Panc1 (cell line): ENCODE results near the gene CEACAM16. TPM values are rescaled to one million over a fixed set of nuclear protein-coding genes. Genes with fewer than 3 reads are reported as not detected.
A peak's percentile ranks its signal among the peaks of the same experiment; 100 is the strongest.

Source experiments
- ATAC-seq: fragments of 200-7000 bp; cut with Tn5 transposase; 2 replicates; pipeline ENCODE4 v1.9.1; 2020; ENCODE audit warnings: mild to moderate bottlenecking, moderate library complexity
- BruUV-seq: library from RNA; stranded (reverse); fragments of 400-500 nt; replicated peaks from 2 replicates; lab custom pipeline; 2021; lab: Mats Ljungman, UMichigan
- CTCF ChIA-PET: fragments of 300-600 bp; sonication (Branson Sonifier 250); formaldehyde crosslinking; loops from one replicate; lab custom pipeline; 2022; ENCODE audit warnings: antibody characterized with exemption; lab: Charles Lee
- POLR2A ChIA-PET: fragments of 300-600 bp; sonication (Branson Sonifier 250); formaldehyde crosslinking; loops from one replicate; lab custom pipeline; 2022; ENCODE audit warnings: antibody characterized with exemption; lab: Charles Lee
- DNase-seq: peaks from one replicate; pipeline ENCODE4 v3.0.0-alpha.2; 2010; ENCODE audit warnings: low read depth, low spot score
- H3K27ac ChIP-seq: 2 replicates; pipeline ENCODE4 v1.5.1; 2011; ENCODE audit warnings: mild to moderate bottlenecking, low read length, inconsistent platforms
- H3K27me3 ChIP-seq: fragments of 200-500 bp; sonication (Bioruptor generic); 2 replicates; pipeline ENCODE4 v1.6.0; 2014; ENCODE audit warnings: low read length, inconsistent platforms; ENCODE audit not compliant: control insufficient read depth, insufficient read depth
- H3K36me3 ChIP-seq: fragments of 200-500 bp; sonication (Bioruptor generic); 2 replicates; pipeline ENCODE4 v1.5.1; 2014; ENCODE audit warnings: inconsistent platforms, mild to moderate bottlenecking, low read length, moderate library complexity; ENCODE audit not compliant: control insufficient read depth, insufficient read depth
- H3K4me1 ChIP-seq: 2 replicates; pipeline ENCODE4 v1.5.1; 2011; ENCODE audit warnings: inconsistent platforms, mild to moderate bottlenecking, low read length, moderate library complexity; ENCODE audit not compliant: control insufficient read depth, insufficient read depth
- H3K4me3 ChIP-seq, 2 experiments: 2 replicates each; pipeline ENCODE4 v1.5.1; 2011 to 2012; ENCODE audit warnings: low read depth in 2 of 2, low read length in 2 of 2, mild to moderate bottlenecking in 2 of 2, inconsistent platforms in 1 of 2, moderate library complexity in 1 of 2
- H3K9me3 ChIP-seq: fragments of 200-500 bp; sonication (Bioruptor generic); 2 replicates; pipeline ENCODE4 v1.5.1; 2014; ENCODE audit warnings: low read depth, mild to moderate bottlenecking, inconsistent platforms, low read length, moderate library complexity; ENCODE audit not compliant: control insufficient read depth, insufficient read depth
- POLR2AphosphoS5 ChIP-seq: IDR thresholded peaks from 2 replicates; pipeline ENCODE4 v1.6.1; 2012; ENCODE audit warnings: mild to moderate bottlenecking, low read depth, low read length, moderate library complexity
- SIN3A ChIP-seq: IDR thresholded peaks from 2 replicates; pipeline ENCODE4 v1.6.1; 2012; ENCODE audit warnings: low read depth, mild to moderate bottlenecking, low read length, moderate library complexity, borderline replicate concordance; ENCODE audit not compliant: insufficient read depth
- TCF7L2 ChIP-seq: IDR thresholded peaks from 2 replicates; pipeline ENCODE4 v1.6.1; 2011; ENCODE audit warnings: mild to moderate bottlenecking, low read depth, low read length, inconsistent platforms
- in situ Hi-C: cut with HindIII; loops from 2 replicates; pipeline ENCODE4 v1.10.0; 2016; ENCODE audit warnings: low sequenced_read_pairs, low pct_unique_long_range_greater_than_20kb
- intact Hi-C: fragments of 100-400 bp; cut with micrococcal nuclease; formaldehyde crosslinking; loops from one replicate; pipeline ENCODE4 v1.10.0; 2022; ENCODE audit not compliant: unreplicated experiment
- total RNA-seq: library from RNA; stranded (reverse); gene quantifications from one replicate; pipeline ENCODE4 v1.2.1, GENCODE V29; 2021; ENCODE audit not compliant: unreplicated experiment
- TF ChIP-seq, protein P1 (sequence below), 2 experiments: IDR thresholded peaks; 2 replicates each; pipeline ENCODE4 v1.6.1; 2011 to 2012; ENCODE audit warnings: low read depth in 2 of 2, control low read depth in 1 of 2, low read length in 1 of 2, mild to moderate bottlenecking in 1 of 2, moderate library complexity in 1 of 2; ENCODE audit not compliant: insufficient read depth in 1 of 2

Gene CEACAM16
- total RNA-seq, 1 experiment from 2014 or later, result not detected

DNA sequence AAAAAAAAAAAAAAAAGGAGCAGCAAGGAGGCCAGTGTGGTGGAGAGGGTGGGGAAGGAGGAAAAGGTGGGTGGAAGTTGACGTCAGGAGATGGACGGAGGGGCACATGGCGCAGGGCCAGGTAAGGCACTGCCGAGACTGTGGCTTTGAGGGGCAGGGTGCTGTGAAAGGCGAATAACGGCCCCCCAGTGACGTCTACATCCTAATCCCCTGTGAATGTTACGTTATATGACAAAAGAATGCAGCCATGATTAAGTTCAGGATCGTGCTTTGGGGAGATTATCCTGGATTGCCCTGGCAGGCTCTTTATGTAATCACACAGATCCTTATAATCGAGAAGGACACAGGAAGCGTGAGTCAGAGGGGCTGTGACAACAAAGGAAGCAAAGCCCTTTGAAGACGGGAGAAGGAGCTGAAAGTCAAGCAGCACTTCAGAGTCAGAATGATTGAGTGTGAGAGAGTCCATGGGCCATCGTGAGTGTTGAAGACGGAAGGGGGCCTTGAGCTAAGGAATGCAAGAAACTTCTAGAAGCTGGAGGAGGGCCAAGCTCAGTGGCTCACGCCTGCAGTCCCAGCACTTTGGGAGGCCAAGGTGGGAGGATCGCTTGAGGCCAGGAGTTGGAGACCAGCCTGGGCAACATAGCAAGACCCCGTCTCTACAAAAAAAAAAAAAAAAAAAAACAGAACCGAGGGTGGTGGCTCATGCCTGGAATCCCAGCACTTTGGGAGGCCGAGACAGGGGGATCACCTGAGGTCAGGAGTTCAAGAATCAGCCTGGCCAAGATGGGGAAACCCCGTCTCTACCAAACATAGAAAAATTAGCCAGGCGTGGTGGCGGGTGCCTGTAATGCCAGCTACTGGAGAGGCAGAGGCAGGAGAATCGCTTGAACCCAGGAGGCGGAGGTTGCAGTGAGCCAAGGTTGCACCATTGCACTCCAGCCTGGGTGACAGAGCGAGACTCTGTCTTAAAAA lies 13.8 kb upstream of the CEACAM16 start:
- no peaks in the 10 kb centered on the region for H3K9me3 ChIP-seq
- in situ Hi-C loops, result no loop called here
- BruUV-seq, result no TSS peak
- 0 out of 2 replicates have a peak, but pooled peaks cover 2% of the 10 kb centered on the region for H3K4me1 ChIP-seq
- intact Hi-C loops, result loop anchor here (5.0 kb wide), 1 partner anchor 37 kb away; no protein-coding TSS in a partner anchor
- H3K4me3 ChIP-seq, result no peak overlapping the region
- no peaks in the 10 kb centered on the region for H3K27me3 ChIP-seq
- H3K36me3 ChIP-seq, result no peaks in the 10 kb centered on the region
- TF ChIP-seq, protein P1, sequence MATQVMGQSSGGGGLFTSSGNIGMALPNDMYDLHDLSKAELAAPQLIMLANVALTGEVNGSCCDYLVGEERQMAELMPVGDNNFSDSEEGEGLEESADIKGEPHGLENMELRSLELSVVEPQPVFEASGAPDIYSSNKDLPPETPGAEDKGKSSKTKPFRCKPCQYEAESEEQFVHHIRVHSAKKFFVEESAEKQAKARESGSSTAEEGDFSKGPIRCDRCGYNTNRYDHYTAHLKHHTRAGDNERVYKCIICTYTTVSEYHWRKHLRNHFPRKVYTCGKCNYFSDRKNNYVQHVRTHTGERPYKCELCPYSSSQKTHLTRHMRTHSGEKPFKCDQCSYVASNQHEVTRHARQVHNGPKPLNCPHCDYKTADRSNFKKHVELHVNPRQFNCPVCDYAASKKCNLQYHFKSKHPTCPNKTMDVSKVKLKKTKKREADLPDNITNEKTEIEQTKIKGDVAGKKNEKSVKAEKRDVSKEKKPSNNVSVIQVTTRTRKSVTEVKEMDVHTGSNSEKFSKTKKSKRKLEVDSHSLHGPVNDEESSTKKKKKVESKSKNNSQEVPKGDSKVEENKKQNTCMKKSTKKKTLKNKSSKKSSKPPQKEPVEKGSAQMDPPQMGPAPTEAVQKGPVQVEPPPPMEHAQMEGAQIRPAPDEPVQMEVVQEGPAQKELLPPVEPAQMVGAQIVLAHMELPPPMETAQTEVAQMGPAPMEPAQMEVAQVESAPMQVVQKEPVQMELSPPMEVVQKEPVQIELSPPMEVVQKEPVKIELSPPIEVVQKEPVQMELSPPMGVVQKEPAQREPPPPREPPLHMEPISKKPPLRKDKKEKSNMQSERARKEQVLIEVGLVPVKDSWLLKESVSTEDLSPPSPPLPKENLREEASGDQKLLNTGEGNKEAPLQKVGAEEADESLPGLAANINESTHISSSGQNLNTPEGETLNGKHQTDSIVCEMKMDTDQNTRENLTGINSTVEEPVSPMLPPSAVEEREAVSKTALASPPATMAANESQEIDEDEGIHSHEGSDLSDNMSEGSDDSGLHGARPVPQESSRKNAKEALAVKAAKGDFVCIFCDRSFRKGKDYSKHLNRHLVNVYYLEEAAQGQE (IDR thresholded peaks at IDR 0.05; ENCODE audit: insufficient read depth in 1 of 2, low read depth in 2 of 2, low read length in 1 of 2), result no peak
- TF ChIP-seq TCF7L2, result no peak
- no peak for TF ChIP-seq SIN3A
- no peak for TF ChIP-seq POLR2AphosphoS5
- ChIA-PET CTCF (no interaction called here), POLR2A (interaction anchor here (0.5 to 0.7 kb wide), 2 partner anchors 57 to 86 kb away, joined by 3 to 13 read pairs; no protein-coding TSS in a partner anchor)
- no peak for DNase-seq
- ATAC-seq, result peak; percentile 32; the same call in 1 of the 2 replicates
- H3K27ac ChIP-seq, result 0 out of 2 replicates have a peak overlapping the region, but pooled peaks have one; percentile 48

DNA sequence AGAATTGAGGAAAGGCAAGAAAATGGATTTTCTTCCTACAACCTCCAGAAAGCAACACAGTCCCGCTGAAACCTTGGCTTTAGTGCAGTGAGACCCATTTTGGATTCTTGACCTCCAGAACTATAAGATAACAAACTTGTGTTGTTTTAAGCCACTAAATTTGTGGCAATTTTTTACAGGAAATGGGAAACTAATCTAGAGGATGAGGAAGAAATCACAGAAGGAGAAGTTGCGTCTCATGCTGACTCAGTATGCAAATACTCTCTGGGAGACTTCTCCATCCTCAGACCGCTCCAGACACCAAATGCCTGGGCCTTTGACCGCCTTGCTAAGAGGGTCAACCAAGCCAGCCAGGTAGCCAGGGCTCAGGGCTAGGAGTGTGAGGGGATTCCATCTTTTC lies 13.1 kb upstream of the CEACAM16 start:
- DNase-seq, result no peak
- in situ Hi-C loops (no loop called here), intact Hi-C loops (loop anchor here (5.0 kb wide), 1 partner anchor 36 kb away; no protein-coding TSS in a partner anchor)
- Histone ChIP-seq H3K4me1 (0 out of 2 replicates have a peak, but pooled peaks cover 2% of the 10 kb centered on the region), H3K27me3 (no peaks in the 10 kb centered on the region), H3K36me3 (no peaks in the 10 kb centered on the region), H3K27ac (no peak overlapping the region), H3K4me3 (no peak overlapping the region), H3K9me3 (no peaks in the 10 kb centered on the region)
- ChIA-PET POLR2A (no interaction called here), CTCF (no interaction called here)
- no TSS peak for BruUV-seq
- TF ChIP-seq SIN3A, result no peak
- TF ChIP-seq, protein P1 (IDR thresholded peaks at IDR 0.05; ENCODE audit: insufficient read depth in 1 of 2, low read depth in 2 of 2, low read length in 1 of 2), result no peak
- ATAC-seq, result no peak
